CD4-positive, alpha-beta T cell treated with Interferon alpha-2 for 1 hour (primary cell): Measurements from ENCODE around the gene SORCS1.
"Not testable (repeated sequence)": the region's sequence is repeated elsewhere in the genome, so short reads cannot be mapped to it uniquely, and the experiment has no call there.

Source experiments
- DNase-seq, 2 donors: peaks; one replicate each; pipeline ENCODE4 v3.0.0-alpha.2; 2020 to 2022

SORCS1 gene

DNA sequence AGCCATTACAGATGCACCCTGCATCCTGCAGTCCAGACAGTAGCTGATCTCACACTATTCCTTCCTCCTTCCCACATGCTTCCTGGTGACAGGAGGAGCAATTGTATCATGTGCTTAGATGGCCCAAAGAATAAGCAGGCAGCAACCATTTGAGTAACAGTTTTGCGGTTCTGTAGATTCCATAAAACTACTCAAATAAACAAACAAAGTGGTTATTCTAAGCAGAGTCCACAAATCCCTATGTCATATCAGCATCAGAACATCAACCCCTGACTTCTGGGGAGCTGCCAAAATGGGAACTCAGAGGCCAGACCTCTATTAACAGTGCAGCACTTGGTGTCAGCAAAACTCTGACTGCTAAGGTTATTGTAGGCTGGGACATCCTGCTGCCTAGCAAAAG is 226.0 kb downstream of the SORCS1 start:
- DNase-seq, result no peak

DNA sequence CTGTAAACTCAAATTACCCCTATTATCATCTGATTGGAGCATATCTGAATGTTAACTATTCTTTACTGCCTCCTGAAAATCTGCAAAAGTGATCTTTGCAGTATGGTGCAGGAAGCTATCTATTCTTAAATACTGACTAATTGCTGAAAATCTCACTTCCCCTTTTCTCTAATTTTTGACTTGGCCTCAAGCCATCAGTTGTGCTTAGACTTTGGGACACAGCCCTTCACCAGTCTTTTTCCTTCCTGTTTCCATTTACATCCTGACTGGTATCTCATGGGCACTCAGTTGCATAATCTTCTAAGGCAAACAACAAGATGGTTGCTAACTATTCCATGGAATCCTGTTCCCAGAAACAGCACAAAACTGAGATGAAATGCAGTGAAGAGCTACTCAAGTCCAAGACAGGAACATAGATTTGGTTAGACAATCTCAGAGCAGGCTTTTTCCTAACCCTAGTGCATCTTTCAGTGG is 228.5 kb downstream of the SORCS1 start:
- no peak for DNase-seq

GRCh38 chr10:106931853-106932249 is 232.7 kb downstream of the SORCS1 start:
- DNase-seq, result no peak

DNA sequence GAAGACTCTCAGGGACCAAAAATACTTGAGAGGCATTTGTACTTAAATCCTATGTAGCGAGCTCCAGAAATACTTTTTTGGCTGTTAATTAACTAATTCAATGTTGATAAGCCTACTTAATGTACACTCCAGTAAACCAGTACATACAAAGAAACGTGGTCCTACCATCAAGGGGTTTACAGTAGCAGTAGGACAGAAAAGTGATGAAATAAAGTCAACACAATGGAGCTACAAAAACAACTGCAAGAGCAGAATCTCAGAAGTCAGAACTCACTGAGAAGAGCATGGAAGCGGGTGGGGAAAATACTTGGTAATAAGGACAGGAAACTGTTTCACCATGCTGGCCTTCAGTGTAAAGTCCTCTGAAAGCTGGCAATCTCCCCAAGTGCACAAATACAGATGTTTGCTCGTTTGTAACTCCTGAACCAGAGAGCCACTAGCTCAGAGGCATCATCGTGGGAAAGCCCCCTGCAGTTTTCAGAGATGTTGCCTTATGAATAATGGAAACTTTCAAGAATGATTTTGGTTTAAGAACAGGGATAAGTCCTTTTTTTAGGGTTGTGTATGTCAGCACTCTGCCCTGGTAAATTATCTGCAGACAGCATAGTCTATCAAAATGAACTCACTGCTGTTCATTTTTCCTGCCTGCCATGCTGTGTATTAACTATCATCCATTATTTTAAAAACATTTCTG is 233.2 kb downstream of the SORCS1 start:
- no peak for DNase-seq

DNA sequence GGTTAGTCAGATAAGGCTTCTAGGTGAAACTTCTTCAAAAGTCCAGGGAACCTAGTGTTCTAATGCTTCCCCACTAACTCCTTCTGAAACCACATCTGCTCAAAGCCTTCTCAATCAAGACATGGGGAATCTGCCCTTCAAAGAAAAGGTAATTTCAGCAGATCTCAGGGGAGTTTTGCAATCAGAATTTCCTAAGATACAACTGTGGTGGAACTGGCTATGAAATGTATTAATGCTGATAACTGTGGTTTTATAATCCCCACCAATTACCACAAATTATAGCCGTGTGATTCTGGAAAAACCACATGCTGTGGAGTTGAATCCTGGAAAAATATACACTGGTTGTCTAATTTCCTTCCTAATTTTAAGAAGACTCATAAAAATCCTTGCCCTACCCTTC is 233.8 kb downstream of the SORCS1 start:
- no peak for DNase-seq

DNA sequence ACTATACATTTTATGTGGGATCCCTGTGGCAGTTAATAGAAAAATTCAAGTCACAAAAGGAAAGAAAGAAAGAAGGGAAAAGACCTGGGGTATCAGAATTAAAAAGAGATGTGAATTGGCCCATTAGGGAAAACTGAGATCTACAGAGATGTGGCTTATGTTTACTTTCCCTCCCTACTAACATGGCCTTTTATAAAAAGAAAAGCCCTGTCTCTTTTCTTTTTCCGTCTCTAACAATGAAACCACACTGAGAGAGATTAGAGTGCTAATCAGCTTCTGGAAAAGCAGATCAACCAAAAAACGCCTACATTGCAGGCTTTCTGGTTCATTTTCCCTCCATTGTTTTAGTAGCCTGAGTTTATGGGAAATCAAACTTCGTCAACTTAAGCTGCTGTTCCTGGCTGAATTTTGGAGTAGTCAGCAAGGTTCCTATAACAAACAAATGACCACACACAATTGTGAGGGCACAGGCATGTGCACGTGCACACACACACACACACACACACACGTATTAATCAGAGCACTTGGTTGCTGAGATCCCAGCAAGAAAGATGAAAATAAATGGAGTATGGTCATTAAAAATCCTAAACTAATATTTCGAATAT is 235.1 kb downstream of the SORCS1 start:
- no peak for DNase-seq

DNA sequence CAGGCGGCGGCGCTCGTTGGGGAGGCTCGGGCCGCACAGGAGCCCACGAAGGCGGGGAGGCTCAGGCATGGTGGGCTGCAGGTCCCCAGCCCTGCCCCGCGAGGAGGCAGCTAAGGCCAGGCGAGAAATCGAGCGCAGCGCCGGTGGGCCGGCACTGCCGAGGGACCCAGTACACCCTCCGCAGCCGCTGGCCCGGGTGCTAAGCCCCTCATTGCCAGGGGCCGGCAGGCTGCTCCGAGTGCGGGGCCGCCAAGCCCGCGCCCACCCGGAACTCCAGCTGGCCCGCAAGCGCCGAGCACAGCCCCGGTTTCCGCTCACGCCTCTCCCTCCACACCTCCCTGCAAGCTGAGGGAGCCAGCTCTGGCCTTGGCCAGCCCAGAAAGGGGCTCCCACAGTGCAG is 236.4 kb downstream of the SORCS1 start:
- DNase-seq, result not testable (repeated sequence)

DNA sequence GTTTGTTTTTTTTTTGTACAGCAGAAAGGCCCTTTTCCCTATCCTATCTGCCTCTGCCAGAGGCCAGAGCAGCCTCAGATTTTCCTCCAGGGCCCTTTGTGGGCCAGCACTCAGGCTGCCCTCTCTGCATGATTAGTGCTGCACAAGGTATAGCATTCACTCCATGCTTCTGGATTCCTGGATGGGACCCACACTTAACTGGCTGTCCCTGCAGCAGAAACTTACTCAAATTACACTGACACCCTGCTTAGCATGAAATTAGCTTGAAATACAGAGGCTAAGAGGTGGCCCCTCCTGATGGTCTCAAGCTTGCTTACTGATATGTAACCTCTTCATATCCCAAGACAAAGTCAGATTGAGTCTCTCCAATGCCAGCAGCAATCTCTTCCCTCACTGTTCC is 239.3 kb downstream of the SORCS1 start:
- DNase-seq, result no peak

DNA sequence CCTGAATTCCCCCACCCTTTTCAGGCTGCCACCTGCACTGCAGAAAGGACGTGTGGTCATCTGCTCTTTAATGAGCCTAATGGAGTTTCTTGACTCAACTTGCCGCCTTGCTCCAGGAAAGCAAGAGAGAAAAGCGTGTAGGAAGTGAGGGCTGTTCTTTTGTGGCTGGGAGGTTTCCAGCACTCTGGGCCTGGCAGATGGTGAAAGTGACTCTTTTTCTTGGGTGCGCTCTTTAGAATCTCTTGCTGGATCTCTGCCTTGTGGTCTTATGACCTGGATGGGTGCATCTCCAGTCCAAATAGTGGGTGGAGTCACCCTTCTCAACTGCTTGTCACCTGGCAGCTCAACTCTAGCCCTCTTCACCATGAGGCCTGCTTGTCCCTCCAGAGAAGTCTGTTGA is 244.0 kb downstream of the SORCS1 start:
- DNase-seq, result no peak

GRCh38 chr10:106919871-106920282 is 244.6 kb downstream of the SORCS1 start:
- no peak for DNase-seq

- DNase-seq, result no peak
Measured at GRCh38 chr10:106917452-106918055, 247.0 kb downstream of the SORCS1 start.

- no peak for DNase-seq
Measured at GRCh38 chr10:106914016-106914415, 250.5 kb downstream of the SORCS1 start.

DNA sequence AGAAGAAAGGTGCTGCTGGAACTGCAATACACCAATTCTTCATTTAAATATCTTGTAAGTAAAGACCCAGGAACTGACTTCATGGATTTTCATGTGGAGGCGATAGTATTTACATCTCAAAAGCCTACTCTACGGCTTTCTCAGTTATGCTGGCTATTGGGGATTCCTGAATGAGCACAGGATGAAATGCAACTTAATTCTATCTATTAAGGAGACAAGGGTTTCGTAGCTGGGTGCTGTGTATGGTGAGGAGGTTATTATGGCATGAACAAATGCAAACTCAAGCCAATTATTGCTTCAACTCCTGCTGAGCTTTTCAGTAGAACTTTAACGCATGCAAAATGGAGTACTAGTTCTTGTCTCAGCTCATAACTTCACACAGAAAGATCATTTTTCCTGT is 251.2 kb downstream of the SORCS1 start:
- no peak for DNase-seq

DNA sequence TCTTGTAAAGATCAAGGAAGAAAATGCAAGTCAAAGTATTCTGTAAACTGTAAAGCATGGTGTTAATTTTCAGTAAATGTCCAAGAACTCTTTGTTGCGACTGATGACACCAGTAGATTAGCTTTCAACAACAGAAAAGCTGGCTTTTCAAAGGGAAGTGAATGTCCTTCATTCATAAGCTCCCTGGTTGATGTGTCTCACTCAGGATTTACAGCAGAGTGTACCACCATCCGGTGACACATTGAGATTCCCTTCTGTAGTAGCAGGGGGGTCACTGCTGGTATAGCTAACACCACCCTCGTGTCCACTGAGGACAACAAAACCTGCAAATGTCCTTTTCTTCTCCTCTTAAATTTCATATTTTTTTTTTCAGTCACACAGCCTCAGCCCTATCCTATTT is 253.4 kb downstream of the SORCS1 start:
- no peak for DNase-seq

- no peak for DNase-seq
Measured at GRCh38 chr10:106910666-106911065, 253.8 kb downstream of the SORCS1 start.

DNA sequence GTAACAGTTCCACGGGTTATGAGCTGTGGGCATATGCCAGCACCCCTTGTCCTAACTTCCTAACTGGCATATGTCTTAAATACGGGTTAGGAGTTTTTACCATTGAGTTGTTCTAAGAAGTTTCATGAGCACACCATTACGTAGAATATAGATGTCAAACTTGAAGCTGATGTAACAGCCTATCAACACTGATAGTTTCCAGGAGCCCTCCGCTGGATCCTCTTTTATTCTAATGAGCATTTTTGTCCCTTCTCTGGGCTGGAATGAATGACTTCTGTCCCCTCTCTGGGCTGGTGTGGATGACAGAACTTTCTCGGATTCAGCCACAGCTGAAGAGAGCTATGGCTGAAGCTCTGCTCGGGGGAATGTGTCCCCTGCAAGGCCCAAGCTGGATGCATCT is 256.3 kb downstream of the SORCS1 start:
- no peak for DNase-seq

DNA sequence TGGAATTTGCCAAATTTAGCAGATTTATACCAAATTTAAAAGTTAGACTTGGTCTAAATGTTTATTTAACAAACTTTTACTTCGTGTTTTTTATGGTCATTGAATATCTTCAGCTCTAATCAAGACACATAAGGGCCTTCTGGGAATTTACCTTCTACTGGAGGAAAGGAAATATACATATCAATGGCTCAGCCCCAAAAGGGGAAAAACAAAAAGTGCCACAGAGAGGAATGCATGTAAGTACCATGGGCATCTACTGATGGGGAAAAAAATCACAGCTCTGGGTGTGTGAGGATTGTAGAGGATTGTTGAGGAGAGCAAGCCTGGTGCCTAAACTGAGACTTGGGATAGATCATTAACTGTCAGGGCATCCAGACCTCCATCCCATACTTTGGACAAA is 260.3 kb downstream of the SORCS1 start:
- no peak for DNase-seq

- no peak for DNase-seq
Measured at GRCh38 chr10:106903180-106903579, 261.3 kb downstream of the SORCS1 start.

- no peak for DNase-seq
Measured at GRCh38 chr10:106900016-106900652, 264.4 kb downstream of the SORCS1 start.

DNA sequence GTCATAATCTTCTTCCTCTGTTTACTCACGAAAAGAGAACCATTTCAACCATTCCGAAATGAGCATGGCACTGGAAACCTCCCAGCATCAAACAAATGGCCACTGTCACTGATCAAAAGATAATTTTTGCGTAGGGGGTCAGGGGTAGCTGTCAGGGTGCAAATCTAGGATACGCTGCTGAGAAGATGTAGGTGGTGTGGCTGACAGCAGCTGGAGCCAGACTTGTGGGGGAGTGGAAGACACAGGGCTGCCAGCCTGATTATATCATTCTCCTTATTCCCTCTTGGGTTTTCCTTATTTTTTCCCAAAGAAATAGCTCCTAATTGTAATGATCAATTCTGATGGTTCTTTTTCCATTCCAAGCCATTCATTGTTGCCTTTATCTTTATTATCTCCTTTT is 266.1 kb downstream of the SORCS1 start:
- DNase-seq, result no peak

DNA sequence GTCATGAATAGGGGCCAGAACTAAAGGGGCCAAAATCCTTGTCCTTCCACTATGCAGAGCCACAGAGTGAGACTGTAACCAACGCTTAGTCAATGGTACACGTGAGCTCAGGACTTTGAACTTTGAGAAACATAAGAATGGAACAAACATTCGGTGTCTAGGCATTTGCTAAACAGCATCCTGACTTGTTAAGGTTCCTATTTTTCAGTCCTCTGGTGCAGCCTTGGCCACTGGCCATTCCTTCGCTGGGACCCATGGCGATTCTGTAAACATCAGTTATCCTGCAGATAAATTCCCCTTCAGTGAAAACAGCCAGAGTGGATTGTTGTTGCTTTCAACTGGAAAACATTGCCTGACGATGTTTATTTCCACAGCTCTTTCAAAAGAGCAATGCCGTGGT is 266.8 kb downstream of the SORCS1 start:
- DNase-seq, result no peak

GRCh38 chr10:106894692-106895091 is 269.8 kb downstream of the SORCS1 start:
- DNase-seq, result no peak

DNA sequence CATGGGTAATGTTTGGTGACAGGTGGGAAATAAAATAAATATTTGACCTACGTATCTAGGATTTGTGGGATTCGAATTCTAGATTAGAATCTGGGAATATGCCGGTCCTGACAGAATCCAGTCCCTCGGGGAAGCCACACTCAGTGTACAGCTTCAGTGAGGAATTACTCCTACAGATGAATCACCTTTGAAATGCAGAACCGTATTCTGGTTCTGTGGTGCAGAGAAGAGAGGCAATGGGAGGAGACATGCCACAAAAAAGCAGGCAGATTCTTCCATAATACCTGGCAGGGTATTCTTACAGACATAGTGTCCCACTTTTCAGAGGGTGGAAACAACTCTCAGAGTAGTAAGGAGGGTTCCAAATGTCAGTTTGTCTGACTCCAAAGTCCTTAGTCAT is 286.9 kb downstream of the SORCS1 start:
- DNase-seq, result no peak

DNA sequence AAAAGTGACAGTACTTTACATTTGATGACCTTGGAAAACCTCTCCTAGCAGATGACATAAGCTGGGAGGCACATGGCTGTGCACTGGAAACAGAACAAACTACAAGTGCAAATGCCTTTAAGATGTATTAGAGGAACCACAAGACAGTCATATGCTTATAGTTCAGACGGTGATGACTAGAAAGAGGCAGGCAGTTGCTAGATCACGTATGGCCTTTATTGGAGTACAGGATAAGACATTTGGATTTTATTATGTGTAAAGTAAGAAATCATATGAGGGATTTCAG is 290.0 kb downstream of the SORCS1 start:
- DNase-seq, result no peak
